ENCODE measurements around the gene MISP3.
A peak's percentile ranks its signal among the peaks of the same experiment; 100 is the strongest.

MISP3 gene

DNA sequence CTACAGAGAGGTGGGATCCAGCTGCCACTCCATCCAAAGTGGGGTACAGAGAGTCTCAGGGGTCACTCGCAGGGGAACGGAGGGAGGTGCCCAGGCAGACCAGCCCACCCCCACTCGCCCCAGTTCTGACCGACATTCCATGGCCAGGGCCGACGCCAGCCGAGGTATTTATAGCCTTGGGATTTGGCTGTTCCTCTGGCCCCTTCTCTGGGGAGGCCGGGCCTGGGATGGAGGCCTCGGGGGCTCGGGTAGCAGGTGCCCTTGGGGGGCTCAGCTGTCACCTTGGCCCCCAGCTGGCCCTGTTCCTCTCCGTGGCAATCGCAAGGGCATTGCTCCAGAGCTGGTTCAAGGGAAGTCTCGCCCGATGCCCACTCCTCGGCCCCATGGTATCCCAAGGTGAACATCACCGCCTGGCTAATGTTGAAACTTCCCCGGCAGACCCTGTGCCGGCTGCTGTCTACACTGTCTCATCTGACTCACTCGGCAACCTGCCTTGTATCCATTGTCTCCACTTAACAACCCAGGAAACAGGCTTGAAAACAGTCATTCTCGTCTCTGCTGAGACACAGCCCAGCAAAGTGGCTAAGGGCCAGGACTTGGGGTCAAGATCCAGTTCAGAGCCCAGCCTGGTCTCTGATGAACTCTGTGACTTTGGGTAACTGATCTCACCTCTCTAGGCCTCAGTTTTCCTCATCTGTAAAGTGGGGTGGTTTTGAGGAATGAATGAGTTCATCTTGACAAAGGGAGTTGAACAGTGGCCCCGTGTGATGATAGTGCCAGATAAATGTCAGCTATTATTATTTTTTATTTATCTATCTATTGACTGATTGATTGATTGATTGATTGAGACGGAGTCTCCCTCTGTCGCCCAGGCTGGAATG, 35.2 kb downstream of the MISP3 start:
- H3K27ac ChIP-seq: no peak overlapping the region
- H3K4me2 ChIP-seq (ENCODE audit: low read length): no peak overlapping the region

DNA sequence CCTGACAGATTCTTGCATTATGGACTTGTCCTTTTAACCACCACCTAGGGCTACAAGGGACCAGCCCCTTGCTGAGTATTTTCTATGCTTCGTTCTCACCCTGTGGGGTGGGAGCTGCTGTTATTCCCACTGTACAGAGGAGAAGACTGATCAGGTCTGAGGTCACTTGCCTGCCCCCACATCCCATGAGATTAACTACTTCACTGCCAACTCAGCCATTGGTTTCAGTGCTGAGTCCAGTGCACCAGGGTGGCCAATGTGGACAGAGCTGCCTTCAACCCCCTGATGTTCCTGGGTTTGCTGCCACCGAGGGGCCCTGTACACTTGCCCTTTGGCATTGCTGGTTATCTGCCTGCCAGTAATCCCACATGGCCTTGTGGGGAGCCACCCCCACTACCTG, 38.1 kb downstream of the MISP3 start:
- no peak overlapping the region for H3K4me3 ChIP-seq (ENCODE audit: low read depth, low read length)
- peaks cover 10% of the 10 kb centered on the region for H3K4me1 ChIP-seq
- H3K27ac ChIP-seq: no peak overlapping the region
- peaks cover 37% of the 10 kb centered on the region for H3K79me2 ChIP-seq
- no peaks in the 10 kb centered on the region for H3K36me3 ChIP-seq (ENCODE audit: control insufficient read depth, insufficient read depth, low read length)
- no peak overlapping the region for H2AFZ ChIP-seq
- no peak overlapping the region for H3K4me2 ChIP-seq (ENCODE audit: low read length)
- no peaks in the 10 kb centered on the region for H3K9me3 ChIP-seq (ENCODE audit: control insufficient read depth, low read length)
- H3K9ac ChIP-seq: no peak overlapping the region
- no peaks in the 10 kb centered on the region for H3K27me3 ChIP-seq (ENCODE audit: control insufficient read depth, insufficient read depth, low read length)
- TF ChIP-seq, protein P1, sequence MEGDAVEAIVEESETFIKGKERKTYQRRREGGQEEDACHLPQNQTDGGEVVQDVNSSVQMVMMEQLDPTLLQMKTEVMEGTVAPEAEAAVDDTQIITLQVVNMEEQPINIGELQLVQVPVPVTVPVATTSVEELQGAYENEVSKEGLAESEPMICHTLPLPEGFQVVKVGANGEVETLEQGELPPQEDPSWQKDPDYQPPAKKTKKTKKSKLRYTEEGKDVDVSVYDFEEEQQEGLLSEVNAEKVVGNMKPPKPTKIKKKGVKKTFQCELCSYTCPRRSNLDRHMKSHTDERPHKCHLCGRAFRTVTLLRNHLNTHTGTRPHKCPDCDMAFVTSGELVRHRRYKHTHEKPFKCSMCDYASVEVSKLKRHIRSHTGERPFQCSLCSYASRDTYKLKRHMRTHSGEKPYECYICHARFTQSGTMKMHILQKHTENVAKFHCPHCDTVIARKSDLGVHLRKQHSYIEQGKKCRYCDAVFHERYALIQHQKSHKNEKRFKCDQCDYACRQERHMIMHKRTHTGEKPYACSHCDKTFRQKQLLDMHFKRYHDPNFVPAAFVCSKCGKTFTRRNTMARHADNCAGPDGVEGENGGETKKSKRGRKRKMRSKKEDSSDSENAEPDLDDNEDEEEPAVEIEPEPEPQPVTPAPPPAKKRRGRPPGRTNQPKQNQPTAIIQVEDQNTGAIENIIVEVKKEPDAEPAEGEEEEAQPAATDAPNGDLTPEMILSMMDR (IDR thresholded peaks at IDR 0.05): no peak

More for the DNA sequence above, 35.2 kb downstream of the MISP3 start:
- Histone ChIP-seq H3K9me3 (ENCODE audit: control insufficient read depth, low read length) (no peaks in the 10 kb centered on the region), H3K4me3 (ENCODE audit: low read depth, low read length) (no peak overlapping the region), H3K79me2 (peaks cover 16% of the 10 kb centered on the region), H2AFZ (no peak overlapping the region), H3K4me1 (peaks cover under 1% of the 10 kb centered on the region), H3K27me3 (ENCODE audit: control insufficient read depth, insufficient read depth, low read length) (no peaks in the 10 kb centered on the region), H3K36me3 (ENCODE audit: control insufficient read depth, insufficient read depth, low read length) (no peaks in the 10 kb centered on the region), H3K9ac (no peak overlapping the region)
- TF ChIP-seq, protein P1 (IDR thresholded peaks at IDR 0.05): no peak

DNA sequence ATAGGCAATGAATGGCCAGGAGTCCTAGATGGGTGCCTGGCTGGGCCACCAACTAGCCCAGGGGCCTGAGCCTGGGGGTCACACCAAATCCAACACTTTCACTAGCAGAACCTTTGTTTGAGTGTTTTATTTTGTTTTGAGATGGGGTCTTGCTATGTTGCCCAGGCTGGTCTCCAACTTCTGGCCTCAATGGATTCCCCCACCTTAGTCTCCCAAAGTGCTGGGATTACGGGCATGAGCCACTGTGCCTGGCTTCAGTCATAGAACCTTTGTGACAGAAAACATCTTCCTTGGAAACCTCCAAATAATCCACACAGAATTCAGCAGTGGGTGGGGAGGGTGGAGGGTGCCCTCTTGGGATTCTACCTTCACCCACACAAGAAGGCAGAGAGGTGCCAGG, 38.9 kb downstream of the MISP3 start:
- H3K9me3 ChIP-seq (ENCODE audit: control insufficient read depth, low read length): no peaks in the 10 kb centered on the region
- no peaks in the 10 kb centered on the region for H3K27me3 ChIP-seq (ENCODE audit: control insufficient read depth, insufficient read depth, low read length)
- H3K9ac ChIP-seq: no peak overlapping the region
- peaks cover 45% of the 10 kb centered on the region for H3K79me2 ChIP-seq
- no peak overlapping the region for H3K4me3 ChIP-seq (ENCODE audit: low read depth, low read length)
- H3K4me2 ChIP-seq (ENCODE audit: low read length): no peak overlapping the region
- TF ChIP-seq, protein P1 (IDR thresholded peaks at IDR 0.05): no peak
- H3K36me3 ChIP-seq (ENCODE audit: control insufficient read depth, insufficient read depth, low read length): no peaks in the 10 kb centered on the region
- H2AFZ ChIP-seq: no peak overlapping the region
- H3K27ac ChIP-seq: no peak overlapping the region
- H3K4me1 ChIP-seq: peaks cover 18% of the 10 kb centered on the region

DNA sequence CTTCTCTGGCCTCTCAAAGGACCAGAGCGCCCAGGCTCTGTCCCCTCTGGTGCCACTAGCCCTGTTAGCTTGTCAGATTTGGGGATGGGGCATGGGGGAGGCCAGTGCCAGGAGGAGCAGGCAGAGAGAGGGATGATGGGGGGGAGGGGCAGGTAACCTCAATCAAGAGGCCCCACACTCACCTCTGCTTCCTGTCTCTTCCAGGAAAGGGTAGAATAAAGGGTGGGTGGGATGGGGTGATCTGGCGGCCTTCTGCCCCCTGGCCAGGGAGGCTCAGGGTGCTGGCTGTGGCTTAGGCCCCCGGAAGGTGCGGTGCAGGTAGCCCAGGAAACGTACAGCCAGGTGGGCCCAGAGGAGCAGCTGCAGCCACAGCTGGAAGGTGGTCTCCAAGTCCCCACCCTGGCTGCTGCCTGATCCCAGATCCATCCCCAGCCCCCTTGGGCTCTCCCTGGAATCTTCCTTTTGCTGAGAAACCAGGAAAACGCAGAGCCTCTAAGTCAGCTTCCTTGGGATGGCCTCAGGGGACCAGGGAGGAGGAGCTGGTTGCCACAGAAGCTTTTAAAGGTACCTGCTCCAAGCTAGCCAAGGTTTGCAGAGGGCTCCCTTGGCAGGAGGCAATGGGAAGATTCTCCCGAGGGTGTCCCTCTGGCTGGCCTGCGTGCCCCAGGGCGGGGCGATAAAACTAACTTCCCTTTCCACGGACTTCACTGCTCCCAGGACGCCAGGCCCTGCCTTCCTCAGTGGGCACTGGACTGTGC, 39.6 kb downstream of the MISP3 start:
- peaks cover 52% of the 10 kb centered on the region for H3K79me2 ChIP-seq
- peak overlapping the region; percentile 59 for H3K27ac ChIP-seq
- H3K9me3 ChIP-seq (ENCODE audit: control insufficient read depth, low read length): no peaks in the 10 kb centered on the region
- H3K4me2 ChIP-seq (ENCODE audit: low read length): no peak overlapping the region
- no peaks in the 10 kb centered on the region for H3K27me3 ChIP-seq (ENCODE audit: control insufficient read depth, insufficient read depth, low read length)
- H3K36me3 ChIP-seq (ENCODE audit: control insufficient read depth, insufficient read depth, low read length): no peaks in the 10 kb centered on the region
- H2AFZ ChIP-seq: peak overlapping the region; percentile 7
- peaks cover 20% of the 10 kb centered on the region for H3K4me1 ChIP-seq
- TF ChIP-seq, protein P1 (IDR thresholded peaks at IDR 0.05): no peak
- no peak overlapping the region for H3K9ac ChIP-seq
- H3K4me3 ChIP-seq (ENCODE audit: low read depth, low read length): no peak overlapping the region

Measured in parathyroid adenoma (tissue), 2 donors.